LNCAP (cell line): ENCODE results near the gene CORIN.

Experiments used
- CTCF ChIP-seq: fragments of 450-650 bp; IDR thresholded peaks from 2 replicates; pipeline ENCODE4 v1.5.1; 2017; ENCODE audit warnings: mild to moderate bottlenecking

CORIN gene

GRCh38 chr4:47831026-47831679 lies 6.7 kb downstream of the CORIN start:
- no peak for TF ChIP-seq CTCF

GRCh38 chr4:47830265-47831025 lies 7.4 kb downstream of the CORIN start:
- no peak for TF ChIP-seq CTCF

GRCh38 chr4:47829438-47829837 lies 8.4 kb downstream of the CORIN start:
- TF ChIP-seq CTCF, result no peak

GRCh38 chr4:47827343-47828047 lies 10.4 kb downstream of the CORIN start:
- TF ChIP-seq CTCF, result no peak

- no peak for TF ChIP-seq CTCF
These were observed 13.0 kb downstream of the CORIN start for GRCh38 chr4:47824840-47825239.

GRCh38 chr4:47819178-47819577 lies 18.7 kb downstream of the CORIN start:
- TF ChIP-seq CTCF, result no peak

- no peak for TF ChIP-seq CTCF
These were observed 20.6 kb downstream of the CORIN start for GRCh38 chr4:47817275-47817674.
